ENCODE results near the gene UBTFL1. TPM values are rescaled to one million over a fixed set of nuclear protein-coding genes. Genes with fewer than 3 reads are reported as not detected.

Gene UBTFL1
- total RNA-seq, 6 experiments from 2014 or later = not detected

DNA sequence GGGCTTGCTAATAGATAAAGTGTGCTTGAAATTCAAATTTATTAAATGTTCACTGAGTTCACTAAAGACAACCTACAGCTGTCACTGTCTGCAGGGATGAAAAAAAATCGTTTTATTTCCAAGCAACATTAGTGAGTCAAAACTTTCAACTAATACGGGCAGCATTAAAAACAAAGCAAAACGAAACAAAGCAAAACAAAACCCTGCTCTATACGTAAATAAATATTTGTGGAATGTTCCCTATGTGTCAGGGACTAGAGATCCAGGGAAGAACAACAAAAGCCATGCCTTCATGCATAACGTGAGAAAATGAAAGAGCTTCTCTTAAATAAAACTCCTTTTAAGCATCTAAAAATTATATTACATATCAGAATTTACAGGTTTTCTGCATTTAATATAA, 49.3 kb downstream of the UBTFL1 start:
- no peaks in the 10 kb centered on the region for H3K9me3 Mint-ChIP-seq
- H3K4me3 Mint-ChIP-seq = peak overlapping the region; percentile 83
- no peak overlapping the region for H3K27ac Mint-ChIP-seq
- peaks cover 2% of the 10 kb centered on the region; the same call in 1 of the 2 replicates for H3K27me3 Mint-ChIP-seq (ENCODE audit: insufficient read depth)
- H3K36me3 Mint-ChIP-seq (ENCODE audit: low read depth) = no peaks in the 10 kb centered on the region
- TF ChIP-seq, protein P1, sequence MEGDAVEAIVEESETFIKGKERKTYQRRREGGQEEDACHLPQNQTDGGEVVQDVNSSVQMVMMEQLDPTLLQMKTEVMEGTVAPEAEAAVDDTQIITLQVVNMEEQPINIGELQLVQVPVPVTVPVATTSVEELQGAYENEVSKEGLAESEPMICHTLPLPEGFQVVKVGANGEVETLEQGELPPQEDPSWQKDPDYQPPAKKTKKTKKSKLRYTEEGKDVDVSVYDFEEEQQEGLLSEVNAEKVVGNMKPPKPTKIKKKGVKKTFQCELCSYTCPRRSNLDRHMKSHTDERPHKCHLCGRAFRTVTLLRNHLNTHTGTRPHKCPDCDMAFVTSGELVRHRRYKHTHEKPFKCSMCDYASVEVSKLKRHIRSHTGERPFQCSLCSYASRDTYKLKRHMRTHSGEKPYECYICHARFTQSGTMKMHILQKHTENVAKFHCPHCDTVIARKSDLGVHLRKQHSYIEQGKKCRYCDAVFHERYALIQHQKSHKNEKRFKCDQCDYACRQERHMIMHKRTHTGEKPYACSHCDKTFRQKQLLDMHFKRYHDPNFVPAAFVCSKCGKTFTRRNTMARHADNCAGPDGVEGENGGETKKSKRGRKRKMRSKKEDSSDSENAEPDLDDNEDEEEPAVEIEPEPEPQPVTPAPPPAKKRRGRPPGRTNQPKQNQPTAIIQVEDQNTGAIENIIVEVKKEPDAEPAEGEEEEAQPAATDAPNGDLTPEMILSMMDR (IDR thresholded peaks at IDR 0.05) = no peak
- peaks cover 27% of the 10 kb centered on the region for H3K4me1 Mint-ChIP-seq (ENCODE audit: low read depth)
- no peak for DNase-seq

Other genes starting within 250 kb of the UBTFL1 start
- gene TRIM64B, start 207.5 kb upstream of the UBTFL1 start, total RNA-seq (2021; fragmentation: NEBNext Ultra II Directional; extraction: Animal tissue kit (Norgen Biotek cat#: 25700)) = not detected
- not detected for gene TRIM49D1, start 163.7 kb upstream of the UBTFL1 start, total RNA-seq (2021; fragmentation: NEBNext Ultra II Directional; extraction: Animal tissue kit (Norgen Biotek cat#: 25700))
- gene TRIM49D2, start 161.9 kb upstream of the UBTFL1 start, total RNA-seq (2021; fragmentation: NEBNext Ultra II Directional; extraction: Animal tissue kit (Norgen Biotek cat#: 25700)) = not detected
- not detected for gene TRIM64, start 119.9 kb upstream of the UBTFL1 start, total RNA-seq (2021; fragmentation: NEBNext Ultra II Directional; extraction: Animal tissue kit (Norgen Biotek cat#: 25700))
- gene TRIM49C, start 54.8 kb upstream of the UBTFL1 start, total RNA-seq (2021; fragmentation: NEBNext Ultra II Directional; extraction: Animal tissue kit (Norgen Biotek cat#: 25700)) = not detected
- gene NAALAD2, start 48.7 kb downstream of the UBTFL1 start, total RNA-seq (2021; fragmentation: NEBNext Ultra II Directional; extraction: Animal tissue kit (Norgen Biotek cat#: 25700)) = under 1 TPM; 0.12 to 0.53 (median 0.19) TPM
- 10 to 100 TPM; 45.3 to 65.4 (median 54.1) TPM for gene CHORDC1, start 137.1 kb downstream of the UBTFL1 start, total RNA-seq (2021; fragmentation: NEBNext Ultra II Directional; extraction: Animal tissue kit (Norgen Biotek cat#: 25700))

Measured in HFFc6 (cell line).